ENCODE data around the gene CEP295NL.
A peak's percentile ranks its signal among the peaks of the same experiment; 100 is the strongest.
"Not testable (repeated sequence)": the region's sequence is repeated elsewhere in the genome, so short reads cannot be mapped to it uniquely, and the experiment has no call there.

The CEP295NL gene

GRCh38 chr17:78902231-78902630 is 770 bp downstream of the CEP295NL start:
- DNase-seq = not testable (repeated sequence)

- no peak for DNase-seq
These were observed 1.2 kb downstream of the CEP295NL start for GRCh38 chr17:78901806-78902205.

- DNase-seq = no peak
These were observed 2.2 kb downstream of the CEP295NL start for GRCh38 chr17:78900816-78901215.

- no peak for DNase-seq
These were observed 3.4 kb downstream of the CEP295NL start for GRCh38 chr17:78899361-78900260.

GRCh38 chr17:78898947-78899346 is 4.1 kb downstream of the CEP295NL start:
- no peak for DNase-seq

GRCh38 chr17:78898075-78898836 is 4.7 kb downstream of the CEP295NL start:
- DNase-seq = no peak

- DNase-seq = no peak
These were observed 5.3 kb downstream of the CEP295NL start for GRCh38 chr17:78897664-78898047.

GRCh38 chr17:78896834-78897663 is 6.0 kb downstream of the CEP295NL start:
- no peak for DNase-seq

GRCh38 chr17:78896091-78896833 is 6.7 kb downstream of the CEP295NL start:
- no peak for DNase-seq

- no peak for DNase-seq
These were observed 7.7 kb downstream of the CEP295NL start for GRCh38 chr17:78895322-78895721.

- no peak for DNase-seq
These were observed 9.3 kb downstream of the CEP295NL start for GRCh38 chr17:78893684-78894083.

GRCh38 chr17:78892936-78893379 is 10.0 kb downstream of the CEP295NL start:
- no peak for DNase-seq

GRCh38 chr17:78892520-78892919 is 10.5 kb downstream of the CEP295NL start:
- DNase-seq = no peak

- no peak for DNase-seq
These were observed 10.9 kb downstream of the CEP295NL start for GRCh38 chr17:78892062-78892456.

GRCh38 chr17:78891406-78892061 is 11.5 kb downstream of the CEP295NL start:
- DNase-seq = no peak

GRCh38 chr17:78890498-78890897 is 12.5 kb downstream of the CEP295NL start:
- DNase-seq = no peak

- not testable (repeated sequence) for DNase-seq
These were observed 12.9 kb downstream of the CEP295NL start for GRCh38 chr17:78890096-78890495.

- DNase-seq = no peak
These were observed 13.5 kb downstream of the CEP295NL start for GRCh38 chr17:78889531-78889930.

- DNase-seq = peak; percentile 88
These were observed 14.0 kb downstream of the CEP295NL start for GRCh38 chr17:78888941-78889518.

- DNase-seq = no peak
These were observed 16.0 kb downstream of the CEP295NL start for GRCh38 chr17:78886954-78887353.

- DNase-seq = no peak
These were observed 17.0 kb downstream of the CEP295NL start for GRCh38 chr17:78885956-78886355.
